Measurements from ENCODE around the gene KRTAP10-12.
A peak's percentile ranks its signal among the peaks of the same experiment; 100 is the strongest.

The KRTAP10-12 gene

GRCh38 chr21:44699502-44700001 is 2.6 kb downstream of the KRTAP10-12 start:
- DNase-seq: no peak

- no peak for DNase-seq
These were observed 3.4 kb downstream of the KRTAP10-12 start for GRCh38 chr21:44700101-44701022.

- DNase-seq: no peak
These were observed 4.0 kb downstream of the KRTAP10-12 start for GRCh38 chr21:44701023-44701400.

- peak; percentile 75 to 89 for DNase-seq
These were observed 4.6 kb downstream of the KRTAP10-12 start for GRCh38 chr21:44701541-44701940.

- peak; percentile 35 to 49 for DNase-seq
These were observed 5.4 kb downstream of the KRTAP10-12 start for GRCh38 chr21:44702111-44702972.

- DNase-seq: no peak
These were observed 6.2 kb downstream of the KRTAP10-12 start for GRCh38 chr21:44702973-44703730.

GRCh38 chr21:44703731-44704635 is 7.0 kb downstream of the KRTAP10-12 start:
- DNase-seq: no peak

- DNase-seq: no peak
These were observed 7.6 kb downstream of the KRTAP10-12 start for GRCh38 chr21:44704636-44705001.

- no peak for DNase-seq
These were observed 9.2 kb downstream of the KRTAP10-12 start for GRCh38 chr21:44706026-44706705.

GRCh38 chr21:44706706-44707581 is 10.0 kb downstream of the KRTAP10-12 start:
- no peak for DNase-seq

GRCh38 chr21:44708213-44708865 is 11.4 kb downstream of the KRTAP10-12 start:
- DNase-seq: no peak

- DNase-seq: no peak
These were observed 12.0 kb downstream of the KRTAP10-12 start for GRCh38 chr21:44708866-44709425.

- peak; percentile 16 to 61 for DNase-seq
These were observed 12.7 kb downstream of the KRTAP10-12 start for GRCh38 chr21:44709426-44710293.

- DNase-seq: no peak
These were observed 13.3 kb downstream of the KRTAP10-12 start for GRCh38 chr21:44710294-44710665.

- no peak for DNase-seq
These were observed 13.9 kb downstream of the KRTAP10-12 start for GRCh38 chr21:44710756-44711326.

- no peak for DNase-seq
These were observed 14.6 kb downstream of the KRTAP10-12 start, which contains the start of gene TSPEAR for GRCh38 chr21:44711327-44712202. TSPEAR (minus strand) TSS chr21:44711572; CDS start chr21:44711514, 58 bp downstream.
